SK-N-SH (cell line): ENCODE results near the gene PARD3.

ENCODE experiments used
- CTCF ChIP-seq: fragments of 200-600 bp; sonication (generic); IDR thresholded peaks from 2 replicates; pipeline ENCODE4 v1.6.1; 2017; ENCODE audit warnings: antibody characterized with exemption, mild to moderate bottlenecking, moderate library complexity
- ELF1 ChIP-seq: IDR thresholded peaks from 2 replicates; pipeline ENCODE4 v1.4.0; 2012
- EP300 ChIP-seq, 2 experiments: IDR thresholded peaks; 2 replicates each; pipeline versions ENCODE4 v1.4.0 to v1.6.1; 2012; ENCODE audit warnings: borderline replicate concordance in 1 of 2, low read depth in 1 of 2, low read length in 1 of 2
- EZH2phosphoT487 ChIP-seq: fragments of 200-600 bp; sonication (generic); IDR thresholded peaks from 2 replicates; pipeline ENCODE4 v1.6.1; 2017; ENCODE audit warnings: low read depth, mixed run types, mild to moderate bottlenecking, antibody characterized with exemption, moderate library complexity, borderline replicate concordance
- FOXJ3 ChIP-seq: sonication (generic); formaldehyde crosslinking; IDR thresholded peaks from 2 replicates; pipeline ENCODE4 v1.5.1; 2020; ENCODE audit warnings: mild to moderate bottlenecking, missing genetic modification reagents
- GATA2 ChIP-seq: sonication (generic); formaldehyde crosslinking; IDR thresholded peaks from 2 replicates; pipeline ENCODE4 v1.5.0; 2020; ENCODE audit warnings: mild to moderate bottlenecking, missing genetic modification reagents
- NRF1 ChIP-seq: IDR thresholded peaks from 2 replicates; pipeline ENCODE4 v1.6.1; 2012; ENCODE audit warnings: low read depth, mild to moderate bottlenecking, low read length
- POLR2AphosphoS5 ChIP-seq: IDR thresholded peaks from 2 replicates; pipeline ENCODE4 v1.6.1; 2012; ENCODE audit warnings: low read depth, low read length
- RAD21 ChIP-seq: IDR thresholded peaks from 2 replicates; pipeline ENCODE4 v1.6.1; 2012; ENCODE audit warnings: mild to moderate bottlenecking, low read length
- RFX5 ChIP-seq: IDR thresholded peaks from 2 replicates; pipeline ENCODE4 v1.6.1; 2012; ENCODE audit warnings: mild to moderate bottlenecking, improper control_type of control experiment, low read length
- SMC3 ChIP-seq: IDR thresholded peaks from 2 replicates; pipeline ENCODE4 v1.6.1; 2012; ENCODE audit warnings: low read depth, low read length, improper control_type of control experiment
- TAF1 ChIP-seq: IDR thresholded peaks from 2 replicates; pipeline ENCODE4 v1.6.1; 2012; ENCODE audit warnings: low read depth, mild to moderate bottlenecking, low read length, moderate library complexity, borderline replicate concordance
- TCF12 ChIP-seq: IDR thresholded peaks from 2 replicates; pipeline ENCODE4 v1.4.0; 2012
- USF2 ChIP-seq: fragments of 150-350 bp; IDR thresholded peaks from 2 replicates; pipeline ENCODE4 v1.6.1; 2017; ENCODE audit warnings: antibody characterized with exemption, low read length, low read depth, borderline replicate concordance

- TF ChIP-seq CTCF (no peak), NRF1 (no peak), FOXJ3 (no peak), EP300 (IDR thresholded peaks at IDR 0.05; ENCODE audit: borderline replicate concordance in 1 of 2, low read depth in 1 of 2, low read length in 1 of 2) (no peak), USF2 (no peak), POLR2AphosphoS5 (no peak), TAF1 (no peak), GATA2 (no peak), RFX5 (no peak), SMC3 (no peak), EZH2phosphoT487 (no peak), RAD21 (no peak), TCF12 (no peak), ELF1 (no peak)
Measured at GRCh38 chr10:34647160-34647559, 167.9 kb downstream of the PARD3 start.
